Lower leg skin (tissue), 4 donors: ENCODE measurements around the gene DPYSL3. TPM values are rescaled to one million over a fixed set of nuclear protein-coding genes. Genes with fewer than 3 reads are reported as not detected.
A peak's percentile ranks its signal among the peaks of the same experiment; 100 is the strongest.

Source experiments
- DNase-seq, 2 donors: peaks; one replicate each; pipeline ENCODE4 v3.0.0-alpha.2; 2019; ENCODE audit warnings: low spot score in 2 of 2
- H3K4me3 ChIP-seq: fragments of 200-600 bp; sonication (generic); 2 replicates; pipeline ENCODE4 v1.5.1; 2017; ENCODE audit warnings: mild to moderate bottlenecking, low read depth; ENCODE audit not compliant: poor library complexity, severe bottlenecking
- POLR2A ChIP-seq, 2 donors: fragments of 450-650 bp; IDR thresholded peaks; one replicate each; pipeline ENCODE4 v1.6.1; 2016 to 2017; ENCODE audit warnings: antibody characterized with exemption in 2 of 2, mild to moderate bottlenecking in 1 of 2, moderate library complexity in 1 of 2
- WGBS, 2 donors: methylation state at CpG; one replicate each; pipeline ENCODE4 v1.1.5; 2018; 5-methylcytosine and 5-hydroxymethylcytosine counted together
- intact Hi-C: fragments of 100-400 bp; cut with DNase I; formaldehyde crosslinking; loops from one replicate; pipeline ENCODE4 v1.15.0; 2023; ENCODE audit warnings: low total_unique reads
- total RNA-seq, 4 donors: library from RNA; depleted of rRNA; stranded (reverse); fragments of >200 nt; gene quantifications; one replicate each; pipeline ENCODE4 v1.1.0, GENCODE V29; 2016
- TF ChIP-seq, protein P1 (sequence below), 3 donors: fragments of 450-650 bp; IDR thresholded peaks; one replicate each; pipeline ENCODE4 v1.5.1; 2016; ENCODE audit warnings: antibody characterized with exemption in 3 of 3, mild to moderate bottlenecking in 3 of 3, moderate library complexity in 2 of 3

The DPYSL3 gene
- total RNA-seq, 4 donors from 2014 or later = 7.1 to 32.2 (median 11.0) TPM

DNA sequence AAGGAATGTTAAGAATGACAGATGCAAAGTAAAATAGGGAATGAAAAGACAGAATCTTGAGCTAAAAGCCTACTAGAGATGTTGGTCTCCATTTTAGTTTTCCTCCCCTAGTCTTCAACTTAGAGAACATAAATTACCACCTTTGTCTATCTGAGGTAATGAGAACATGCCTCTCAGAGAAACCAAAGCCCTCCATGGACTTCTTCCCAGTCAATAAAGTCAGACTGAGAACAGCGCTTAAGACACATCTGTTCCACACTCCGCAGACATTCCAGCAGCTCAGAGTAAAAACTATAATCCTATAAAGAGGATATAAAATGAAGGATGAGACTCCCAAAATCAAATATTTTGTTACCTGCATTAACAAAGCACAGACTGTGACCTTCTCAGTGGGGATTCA, 79.2 kb downstream of the DPYSL3 start:
- intact Hi-C loops = no loop called here

GRCh38 chr5:147427521-147428401, 82.1 kb downstream of the DPYSL3 start:
- no peak for DNase-seq
- 44 to 45% methylated on average over 1 of the region's 1 CpG for WGBS, 2 donors
- intact Hi-C loops = no loop called here
- no peak overlapping the region for H3K4me3 ChIP-seq
- TF ChIP-seq, protein P1, sequence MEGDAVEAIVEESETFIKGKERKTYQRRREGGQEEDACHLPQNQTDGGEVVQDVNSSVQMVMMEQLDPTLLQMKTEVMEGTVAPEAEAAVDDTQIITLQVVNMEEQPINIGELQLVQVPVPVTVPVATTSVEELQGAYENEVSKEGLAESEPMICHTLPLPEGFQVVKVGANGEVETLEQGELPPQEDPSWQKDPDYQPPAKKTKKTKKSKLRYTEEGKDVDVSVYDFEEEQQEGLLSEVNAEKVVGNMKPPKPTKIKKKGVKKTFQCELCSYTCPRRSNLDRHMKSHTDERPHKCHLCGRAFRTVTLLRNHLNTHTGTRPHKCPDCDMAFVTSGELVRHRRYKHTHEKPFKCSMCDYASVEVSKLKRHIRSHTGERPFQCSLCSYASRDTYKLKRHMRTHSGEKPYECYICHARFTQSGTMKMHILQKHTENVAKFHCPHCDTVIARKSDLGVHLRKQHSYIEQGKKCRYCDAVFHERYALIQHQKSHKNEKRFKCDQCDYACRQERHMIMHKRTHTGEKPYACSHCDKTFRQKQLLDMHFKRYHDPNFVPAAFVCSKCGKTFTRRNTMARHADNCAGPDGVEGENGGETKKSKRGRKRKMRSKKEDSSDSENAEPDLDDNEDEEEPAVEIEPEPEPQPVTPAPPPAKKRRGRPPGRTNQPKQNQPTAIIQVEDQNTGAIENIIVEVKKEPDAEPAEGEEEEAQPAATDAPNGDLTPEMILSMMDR (IDR thresholded peaks at IDR 0.05) = no peak
- TF ChIP-seq POLR2A (IDR thresholded peaks at IDR 0.05) = no peak

More for the DNA sequence above, 79.2 kb downstream of the DPYSL3 start:
- TF ChIP-seq, protein P1 (IDR thresholded peaks at IDR 0.05) = no peak
- no peak for TF ChIP-seq POLR2A (IDR thresholded peaks at IDR 0.05)
- DNase-seq = no peak
- 76 to 78% methylated on average over 2 of the region's 2 CpGs for WGBS, 2 donors
- H3K4me3 ChIP-seq = no peak overlapping the region

GRCh38 chr5:147426640-147427327, 83.1 kb downstream of the DPYSL3 start:
- H3K4me3 ChIP-seq = no peak overlapping the region
- no peak for TF ChIP-seq POLR2A (IDR thresholded peaks at IDR 0.05)
- TF ChIP-seq, protein P1 (IDR thresholded peaks at IDR 0.05) = no peak
- 75 to 77% methylated on average over 3 of the region's 3 CpGs for WGBS, 2 donors
- intact Hi-C loops = no loop called here
- DNase-seq = no peak

DNA sequence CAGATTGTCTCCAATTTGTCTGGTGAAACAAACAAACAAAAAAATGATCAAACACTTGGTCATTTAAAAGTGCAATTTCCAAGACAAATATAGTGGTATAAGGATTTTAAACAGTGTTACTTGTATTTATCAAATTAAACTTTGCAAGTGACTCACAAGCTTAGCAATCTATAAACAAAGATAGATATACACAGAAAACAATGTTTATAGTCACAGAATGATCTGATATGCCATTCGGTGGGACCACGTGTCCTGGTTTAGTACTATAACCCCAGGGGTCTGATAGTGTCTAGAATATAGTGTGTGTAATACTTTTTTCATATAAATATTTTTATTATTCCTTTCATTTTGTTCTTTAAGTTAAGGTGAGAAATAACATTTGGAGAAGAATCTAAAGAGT, 91.3 kb downstream of the DPYSL3 start:
- WGBS, 2 donors = 94 to 96% methylated on average over 2 of the region's 2 CpGs
- no peak for DNase-seq
- H3K4me3 ChIP-seq = no peak overlapping the region
- intact Hi-C loops = no loop called here
- no peak for TF ChIP-seq POLR2A (IDR thresholded peaks at IDR 0.05)
- TF ChIP-seq, protein P1 (IDR thresholded peaks at IDR 0.05) = no peak

GRCh38 chr5:147417135-147417813, 92.6 kb downstream of the DPYSL3 start:
- TF ChIP-seq POLR2A (IDR thresholded peaks at IDR 0.05) = no peak
- TF ChIP-seq, protein P1 (IDR thresholded peaks at IDR 0.05) = no peak
- H3K4me3 ChIP-seq = no peak overlapping the region
- peak in 1 of 2 donors; percentile 31 for DNase-seq
- WGBS, 2 donors = 36 to 53% methylated on average over 5 of the region's 5 CpGs
- intact Hi-C loops = no loop called here
